HG03108 (cell line): ENCODE measurements around the gene OSBPL1A.
"Not testable (repeated sequence)": the region's sequence is repeated elsewhere in the genome, so short reads cannot be mapped to it uniquely, and the experiment has no call there.

Experiments
- ATAC-seq: cut with Tn5 transposase; IDR thresholded peaks from one replicate; pipeline ENCODE4 v1.9.1; 2021; ENCODE audit warnings: moderate library complexity; ENCODE audit not compliant: unreplicated experiment

Gene OSBPL1A

DNA sequence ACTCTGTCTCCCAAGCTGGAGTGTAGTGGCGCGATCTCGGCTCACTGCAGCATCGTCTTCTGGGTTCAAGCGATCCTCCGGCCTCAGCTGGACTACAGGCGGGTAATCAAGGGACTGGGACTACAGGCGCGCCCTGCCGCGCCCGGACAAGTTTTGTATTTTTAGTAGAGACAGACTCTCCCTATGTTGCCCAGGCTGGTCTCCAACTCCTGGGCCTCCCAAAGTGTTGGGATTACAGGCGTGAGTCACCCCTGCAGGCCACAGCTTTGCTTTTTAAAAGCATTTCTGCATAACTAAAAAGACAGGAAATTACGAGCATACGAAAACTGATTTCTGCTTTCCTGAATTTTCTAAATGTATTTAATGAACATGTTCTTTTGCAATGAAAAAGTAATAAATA, 916 bp upstream of the OSBPL1A start:
- ATAC-seq, result no peak

DNA sequence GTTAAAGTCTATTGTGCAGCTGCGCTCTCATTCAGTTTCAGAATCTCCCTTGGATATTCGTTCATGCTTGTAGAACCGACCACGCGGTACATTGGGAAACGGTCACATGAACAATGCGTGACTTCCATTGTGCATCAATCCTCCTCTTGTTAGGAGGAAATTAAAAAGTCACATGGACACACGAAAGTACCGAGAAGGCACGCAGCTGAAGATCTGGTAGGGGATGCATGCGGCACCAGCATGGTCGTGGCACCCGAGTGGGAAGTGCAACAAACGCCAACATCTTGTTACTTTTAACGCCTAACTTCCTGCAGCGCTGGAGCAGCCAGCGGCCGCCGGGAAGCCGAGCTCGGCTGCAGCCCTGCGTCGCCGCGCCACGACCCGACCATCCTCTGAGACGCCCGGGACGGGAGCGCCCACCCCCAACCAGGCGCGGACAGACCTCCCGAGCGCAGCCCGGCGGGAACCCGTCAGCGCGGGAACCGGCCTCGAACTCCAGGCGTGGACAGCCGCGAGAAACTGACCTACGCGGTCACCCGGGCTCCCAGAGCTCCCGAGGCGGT, 412 bp downstream of the OSBPL1A start:
- ATAC-seq, result no peak

DNA sequence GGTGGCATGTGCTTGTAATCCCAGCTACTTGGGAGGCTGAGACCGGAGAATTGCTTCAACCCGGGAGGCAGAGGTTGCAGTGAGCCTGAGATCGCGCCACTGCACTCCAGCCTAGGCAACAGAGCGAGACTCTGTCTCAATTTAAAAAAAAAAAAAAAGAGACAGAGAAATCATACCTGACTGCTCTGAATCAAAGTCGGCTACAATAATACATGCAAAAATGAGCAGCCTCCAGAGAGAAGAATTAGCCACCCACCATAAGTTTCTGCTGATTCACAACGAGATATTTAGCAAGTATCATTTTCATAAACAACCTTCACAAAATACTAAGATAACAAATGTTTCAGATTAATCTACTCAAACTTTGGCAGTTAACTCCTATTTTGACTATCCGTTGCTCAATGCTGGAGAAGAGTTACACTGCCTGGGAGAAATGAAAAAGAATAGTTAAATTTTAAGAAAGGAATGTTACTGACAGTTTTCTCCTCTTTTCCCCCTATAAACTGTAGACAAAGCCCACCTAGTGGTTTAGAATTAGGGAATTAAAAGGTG, 1.5 kb downstream of the OSBPL1A start:
- ATAC-seq, result no peak

DNA sequence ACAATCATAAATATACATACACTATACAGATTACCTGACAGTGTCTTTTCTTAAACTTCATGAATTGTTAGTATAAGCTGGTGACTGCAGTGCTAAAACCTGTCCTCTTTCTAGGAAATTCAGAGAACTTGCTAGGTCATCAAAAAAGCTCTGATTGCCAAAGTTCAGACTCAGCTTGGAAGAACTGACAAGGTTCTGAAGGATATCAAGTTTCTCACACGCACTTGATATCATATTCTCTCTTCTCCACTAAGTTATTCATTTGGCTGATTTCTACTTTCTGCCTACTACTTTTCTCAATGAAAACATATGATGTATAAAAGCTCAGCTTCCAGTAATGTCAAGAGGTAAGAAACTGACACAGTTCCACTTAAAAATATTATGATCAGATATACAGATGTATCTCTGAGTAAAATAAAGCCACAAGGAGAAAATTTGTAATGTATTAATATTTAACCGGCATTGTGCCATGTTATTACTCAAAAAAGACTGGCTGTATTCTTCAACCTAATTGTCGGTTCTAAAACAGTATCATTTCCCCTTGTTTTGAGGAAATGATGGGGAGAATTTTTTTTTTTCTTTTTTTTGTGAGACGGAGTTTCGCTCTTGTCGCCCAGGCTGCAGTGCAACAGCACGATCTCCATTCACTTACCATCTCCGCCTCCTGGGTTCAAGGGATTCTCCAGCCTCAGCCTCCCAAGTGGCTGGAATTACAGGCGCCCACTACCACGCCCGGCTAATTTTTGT, 2.4 kb downstream of the OSBPL1A start:
- ATAC-seq, result no peak

DNA sequence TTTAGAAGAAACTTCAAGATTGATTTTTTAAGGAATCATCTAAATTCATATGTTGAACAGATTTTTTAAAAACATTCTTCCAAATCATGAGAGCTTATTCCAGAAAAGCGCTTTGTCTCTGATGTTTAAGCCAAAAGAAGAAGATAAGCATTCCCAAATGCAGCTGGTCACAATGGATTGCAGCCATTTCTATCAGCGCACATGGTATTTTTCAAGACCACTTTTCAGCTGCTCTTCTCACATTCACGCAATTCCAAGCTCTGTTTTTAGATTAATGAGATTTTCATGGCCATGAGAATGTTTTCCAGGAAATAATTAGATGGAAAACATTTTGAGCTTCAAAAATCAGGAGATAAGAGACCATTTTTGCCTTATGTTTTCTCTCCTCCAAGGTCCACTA, 8.7 kb downstream of the OSBPL1A start:
- ATAC-seq, result no peak

DNA sequence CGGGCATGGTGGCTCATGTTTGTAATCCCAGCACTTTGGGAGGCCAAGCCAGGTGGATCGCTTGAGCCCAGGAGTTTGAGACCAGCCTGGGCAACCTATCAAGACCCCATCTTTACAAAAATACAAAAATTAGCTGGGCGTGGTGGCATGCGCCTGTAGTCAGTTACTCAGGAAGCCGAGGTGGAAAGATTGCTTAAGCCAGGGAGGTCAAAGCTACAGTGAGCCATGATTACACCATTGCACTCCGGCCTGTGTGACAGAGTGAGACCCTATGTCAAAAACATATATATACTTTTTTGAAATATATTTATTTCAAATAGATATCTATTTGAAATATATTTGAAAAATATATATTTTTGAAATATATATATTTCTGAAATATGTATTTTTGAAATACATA, 10.9 kb downstream of the OSBPL1A start:
- no peak for ATAC-seq

DNA sequence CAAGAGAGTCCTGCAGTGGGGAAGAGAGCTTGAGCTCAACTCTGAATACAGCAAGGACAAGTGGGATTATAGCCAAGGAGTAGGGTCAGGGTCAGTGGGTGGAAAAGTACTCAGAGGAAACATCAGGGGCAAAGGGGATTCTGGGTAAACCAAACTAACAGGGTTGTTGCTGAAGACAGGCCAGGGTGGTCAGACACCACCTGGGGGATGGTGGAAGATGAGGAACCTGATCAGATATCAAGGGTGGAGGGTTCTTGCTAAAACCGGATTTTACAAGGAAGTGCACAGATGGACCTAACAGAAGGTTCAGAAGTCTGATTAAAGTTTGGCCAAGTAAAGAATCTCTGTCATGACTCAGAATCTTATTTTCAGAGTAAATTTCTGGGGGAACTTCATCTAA, 16.5 kb downstream of the OSBPL1A start:
- ATAC-seq, result no peak

DNA sequence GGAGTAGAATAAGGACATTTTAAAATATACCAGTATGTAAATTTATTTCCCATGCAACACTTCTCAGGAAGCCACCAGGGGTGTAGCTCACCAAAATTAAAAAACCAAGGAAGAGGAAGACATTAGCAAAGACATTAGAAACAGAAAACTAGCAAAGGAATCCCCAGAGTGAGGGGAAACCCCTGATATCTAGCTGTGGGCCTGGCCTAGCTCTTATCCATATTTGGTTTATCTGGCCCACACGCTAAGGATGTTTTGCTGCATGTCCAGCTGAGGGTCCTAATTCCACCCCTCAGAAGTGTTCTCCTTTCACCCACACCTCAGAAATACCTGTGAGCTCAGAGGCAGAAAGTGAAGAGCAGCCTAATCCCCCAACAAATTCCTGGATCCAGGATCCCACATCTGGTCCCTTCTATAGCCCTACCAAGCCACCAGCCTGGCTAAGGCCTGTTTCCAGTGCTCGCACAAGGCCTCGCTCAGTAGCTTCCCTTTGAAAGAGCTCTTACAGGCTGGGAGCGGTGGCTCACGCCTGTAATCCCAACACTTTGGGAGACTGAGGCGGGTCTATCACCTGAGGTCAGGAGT, 17.4 kb downstream of the OSBPL1A start:
- ATAC-seq, result no peak

DNA sequence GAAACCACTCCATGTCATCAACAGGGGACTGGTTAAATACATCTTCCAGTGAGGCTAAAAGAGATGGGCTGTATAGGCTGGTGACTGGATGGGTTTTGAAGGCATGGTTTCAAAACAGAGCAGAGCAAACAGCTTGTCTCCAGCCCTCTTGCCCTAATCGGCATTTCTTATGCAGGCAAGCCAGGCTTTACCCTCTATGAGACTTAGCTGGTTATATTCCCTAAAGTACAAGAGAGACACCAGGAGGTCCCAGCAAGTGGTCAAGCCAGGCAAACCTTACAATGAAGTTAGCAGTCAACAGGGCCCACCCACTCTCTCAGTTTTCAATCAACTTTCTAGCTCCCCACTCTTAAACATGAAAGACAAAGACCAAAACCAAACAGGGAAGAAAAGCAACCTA, 19.0 kb downstream of the OSBPL1A start:
- ATAC-seq, result no peak

DNA sequence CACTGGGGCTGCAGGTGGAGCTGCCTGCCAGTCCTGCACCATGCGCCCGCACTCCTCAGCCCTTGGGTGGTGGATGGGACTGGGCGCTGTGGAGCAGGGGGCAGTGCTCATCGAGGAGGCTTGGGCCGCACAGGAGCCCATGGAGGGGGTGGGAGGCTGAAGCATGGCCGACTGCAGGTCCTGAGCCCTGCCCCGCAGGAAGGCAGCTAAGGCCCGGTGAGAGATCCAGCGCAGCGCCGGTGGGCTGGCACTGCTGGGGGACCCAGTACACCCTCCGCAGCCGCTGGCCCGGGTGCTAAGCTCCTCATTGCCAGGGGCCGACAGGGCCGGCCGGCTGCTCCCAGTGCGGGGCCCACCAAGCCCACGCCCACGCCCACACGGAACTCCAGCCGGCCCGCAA, 21.1 kb downstream of the OSBPL1A start:
- not testable (repeated sequence) for ATAC-seq

DNA sequence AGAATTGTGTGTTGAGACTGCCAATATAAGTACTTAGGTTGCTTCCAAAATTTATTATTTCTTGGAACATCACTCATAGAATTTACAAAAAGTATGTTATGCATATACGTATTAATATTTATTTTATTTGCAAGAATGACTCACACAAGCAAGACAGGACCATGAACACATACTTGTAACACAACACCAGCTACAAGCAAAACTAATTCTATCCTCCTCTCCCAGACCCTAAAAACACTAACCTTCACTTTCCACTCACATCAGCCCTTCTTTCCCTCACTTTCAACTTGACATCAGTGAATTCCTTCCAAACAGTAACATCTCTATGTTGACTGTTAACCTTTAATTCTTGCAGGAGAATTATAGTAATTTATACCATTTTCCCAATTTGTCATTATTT, 24.3 kb downstream of the OSBPL1A start:
- ATAC-seq, result no peak

DNA sequence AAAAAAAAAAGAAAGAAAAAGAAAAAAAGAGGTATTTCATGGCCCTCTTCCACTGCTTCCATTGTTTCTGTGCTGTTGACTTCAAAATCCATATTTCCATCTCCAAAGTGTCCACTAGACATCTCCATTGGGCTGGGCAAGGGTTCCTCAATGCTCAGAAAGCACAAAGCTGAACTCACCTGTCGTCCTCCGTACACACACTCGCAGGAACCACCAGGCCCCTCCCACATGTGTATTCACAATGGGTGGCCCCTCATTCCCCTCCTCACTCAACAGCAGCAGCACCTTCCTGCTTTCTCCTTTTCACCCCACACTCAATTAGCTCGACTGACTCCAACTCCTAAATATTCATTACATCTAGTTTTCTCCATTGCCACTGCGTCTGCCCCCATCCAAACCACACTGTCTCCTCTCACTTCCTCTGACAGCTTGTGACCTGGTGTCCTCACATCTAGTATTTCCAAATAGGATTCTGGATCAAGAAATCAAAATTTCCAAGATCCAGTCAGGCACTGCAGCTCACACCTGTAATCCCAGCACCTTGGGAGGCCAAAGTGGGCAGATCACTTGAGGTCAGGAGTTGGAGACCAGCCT, 25.2 kb downstream of the OSBPL1A start:
- no peak for ATAC-seq

DNA sequence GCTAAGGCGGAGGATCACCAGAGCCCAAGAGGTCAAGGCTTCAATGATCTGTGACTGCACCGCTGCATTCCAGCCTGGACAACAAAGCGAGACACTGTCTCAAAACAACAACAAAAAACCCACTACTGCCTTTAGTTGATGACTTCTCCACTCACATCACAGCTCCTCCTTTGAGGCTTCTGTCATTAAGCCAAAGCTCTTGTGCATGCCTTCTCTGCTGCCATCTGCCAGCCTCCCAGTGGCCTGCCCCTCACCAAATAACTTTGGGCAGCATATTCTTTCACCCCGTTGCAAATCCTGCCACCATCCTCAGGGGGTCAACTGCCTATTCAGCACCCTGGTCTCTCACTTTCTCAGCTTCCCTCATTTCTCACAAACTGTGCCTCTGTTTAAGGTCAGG, 27.5 kb downstream of the OSBPL1A start:
- ATAC-seq, result no peak

DNA sequence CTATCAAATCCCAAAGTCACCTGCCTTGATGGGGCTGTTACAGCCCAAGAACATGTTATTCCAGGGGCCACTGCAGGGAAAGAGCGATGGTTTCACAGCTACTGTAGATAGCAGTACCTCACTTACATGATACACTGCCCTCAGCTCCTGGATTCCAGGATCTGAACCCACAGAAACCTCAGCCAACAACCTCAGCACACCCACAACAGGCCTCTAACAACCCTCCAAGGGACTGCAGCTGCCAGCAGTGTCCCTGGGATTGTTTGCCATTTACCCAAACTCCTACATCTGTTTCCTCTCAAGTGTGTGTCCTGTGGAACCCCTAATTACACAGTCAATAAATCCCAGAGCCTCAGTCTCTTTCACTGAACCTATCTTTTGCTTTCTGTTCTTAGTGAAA, 28.2 kb downstream of the OSBPL1A start:
- ATAC-seq, result no peak

DNA sequence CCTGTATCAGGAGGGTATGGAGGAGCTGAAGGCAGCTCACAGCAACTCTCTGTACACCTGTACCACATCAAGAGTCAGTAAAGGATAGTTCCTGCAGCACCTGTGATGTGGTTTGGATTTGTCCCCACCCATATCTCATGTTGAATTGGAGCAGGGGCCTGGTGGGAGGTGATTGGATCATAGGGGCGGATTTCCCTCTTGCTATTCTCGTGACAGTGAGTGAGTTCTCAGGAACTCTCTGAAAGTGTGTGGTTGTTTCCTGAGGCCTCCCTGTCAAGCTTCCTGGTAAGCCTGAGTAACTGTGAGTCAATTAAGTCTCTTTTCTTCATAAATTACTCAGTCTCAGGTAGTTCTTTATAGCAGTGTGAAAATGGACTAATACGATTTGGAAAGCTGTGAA, 28.9 kb downstream of the OSBPL1A start:
- ATAC-seq, result no peak

DNA sequence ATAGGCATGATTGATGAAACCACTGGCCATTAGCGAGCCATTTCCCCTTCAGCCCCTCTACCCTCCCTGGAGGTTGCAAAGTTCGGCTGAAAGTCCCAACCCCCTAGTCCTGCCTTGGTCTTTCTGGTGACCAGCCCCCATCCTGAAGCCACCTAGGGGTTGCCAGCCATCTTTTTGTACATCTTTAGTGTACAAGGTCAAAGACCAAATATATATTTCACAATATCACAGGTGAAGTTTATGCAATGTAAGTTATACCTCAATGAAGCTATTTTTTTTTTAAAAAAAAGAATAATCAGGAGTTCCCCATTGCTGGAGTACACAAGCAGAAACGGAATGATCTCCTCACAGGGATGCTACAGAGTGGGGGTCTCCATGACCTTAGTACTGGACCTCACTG, 31.3 kb downstream of the OSBPL1A start:
- ATAC-seq, result no peak

DNA sequence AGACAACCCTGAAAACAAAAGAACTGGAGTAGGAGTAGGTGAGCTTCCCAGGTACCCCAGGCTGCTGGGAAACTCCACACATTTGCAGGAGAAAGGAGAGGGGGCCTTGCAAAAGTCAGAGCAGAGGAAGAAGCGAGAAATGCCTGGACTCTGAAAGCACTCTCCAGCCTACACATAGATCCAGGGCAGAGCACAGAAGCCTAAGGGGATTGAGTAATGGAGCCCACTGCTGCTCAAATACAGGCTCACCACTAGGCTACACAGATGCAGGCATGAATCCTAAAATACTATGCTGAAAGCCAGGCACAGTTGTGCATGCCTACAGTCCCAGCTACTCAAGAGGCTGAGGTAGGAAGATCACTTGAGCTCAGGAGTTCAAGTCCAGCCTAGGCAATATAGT, 33.4 kb downstream of the OSBPL1A start:
- ATAC-seq, result no peak

DNA sequence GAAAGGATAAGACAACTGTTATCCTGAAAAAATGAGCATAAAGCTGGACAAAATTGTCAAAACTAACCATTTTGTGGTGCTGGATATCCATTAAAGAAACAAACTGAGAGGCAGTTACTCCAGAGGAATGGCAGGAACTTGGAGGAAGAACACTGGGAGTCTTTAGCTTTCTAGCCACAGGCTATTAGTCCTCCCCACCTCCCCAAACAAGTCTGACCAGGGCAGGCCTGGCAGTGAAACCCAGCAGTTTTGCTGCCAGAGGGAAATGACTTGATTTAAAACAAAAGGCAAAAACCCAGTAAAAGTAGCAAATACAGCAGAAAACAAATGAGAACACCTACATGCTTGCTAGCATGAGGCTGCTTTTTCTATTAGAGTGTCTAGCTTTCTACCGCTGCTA, 34.9 kb downstream of the OSBPL1A start:
- no peak for ATAC-seq

DNA sequence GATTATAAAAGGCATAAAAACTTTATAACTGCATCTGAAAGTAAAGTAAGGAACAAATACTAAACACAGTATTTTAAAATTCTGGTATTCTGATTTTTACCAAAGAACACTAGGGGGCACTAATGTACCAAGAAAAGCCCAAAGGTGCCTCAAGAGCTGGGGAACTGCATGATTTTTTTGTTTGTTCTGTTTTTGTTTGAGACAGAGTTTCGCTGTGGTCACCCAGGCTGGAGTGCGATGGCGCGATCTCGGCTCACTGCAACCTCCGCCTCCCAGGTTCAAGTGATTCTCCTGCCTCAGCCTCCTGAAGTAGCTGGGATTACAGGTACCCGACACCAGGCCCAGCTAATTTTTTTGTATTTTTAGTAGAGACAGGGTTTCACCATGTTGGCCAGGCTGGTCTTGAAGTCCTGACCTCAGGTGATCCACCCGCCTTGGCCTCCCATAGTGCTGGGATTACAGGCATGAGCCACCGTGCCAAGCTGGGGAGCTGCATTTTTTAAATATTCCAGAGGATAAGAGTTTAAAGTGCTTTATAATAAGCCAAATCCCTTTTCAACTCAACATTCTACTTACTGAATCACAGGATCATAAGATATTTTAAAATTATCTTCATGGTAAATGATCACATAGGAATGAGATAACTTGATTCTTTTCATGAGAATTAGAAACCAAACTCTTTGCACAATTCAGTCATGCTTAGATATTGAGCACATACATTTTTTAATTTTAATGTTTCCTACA, 37.7 kb downstream of the OSBPL1A start:
- ATAC-seq, result not testable (repeated sequence)

DNA sequence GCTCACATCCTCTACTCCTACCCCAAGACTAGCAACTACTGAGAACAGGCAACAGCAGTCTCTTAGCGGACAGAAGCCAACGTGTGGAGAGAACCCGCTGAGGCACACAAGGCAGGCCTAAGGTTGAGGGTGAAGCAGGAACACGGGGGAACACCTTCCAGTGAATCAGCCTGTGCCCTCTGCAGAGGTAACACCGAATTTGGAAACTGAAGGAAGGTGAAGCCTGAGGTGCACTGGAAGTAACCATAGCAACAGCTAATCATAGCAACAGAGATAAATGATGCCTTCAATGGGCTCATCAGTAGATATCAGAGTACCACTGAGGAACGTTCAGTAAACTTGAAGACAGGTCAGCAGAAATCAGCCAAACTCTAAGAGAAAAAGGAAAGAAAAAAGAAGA, 43.3 kb downstream of the OSBPL1A start:
- ATAC-seq, result no peak

DNA sequence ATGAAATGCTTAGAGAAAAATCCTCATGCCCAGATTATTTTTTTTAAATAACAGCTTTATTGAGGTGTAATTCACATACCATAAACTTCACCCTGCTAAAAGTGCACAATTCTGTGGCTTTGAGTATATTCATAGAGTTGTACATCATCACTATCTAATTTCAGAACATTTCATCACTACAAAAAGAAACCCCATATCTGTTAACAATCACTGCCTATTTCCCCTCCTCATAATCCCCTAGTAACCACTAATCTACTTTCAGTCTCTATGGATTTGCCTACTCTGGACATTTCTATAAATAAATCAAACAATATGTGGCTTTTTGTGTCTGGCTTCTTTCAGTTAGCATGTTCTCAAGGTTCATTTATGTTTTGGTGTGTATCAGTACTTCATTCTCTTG, 51.4 kb downstream of the OSBPL1A start:
- ATAC-seq, result no peak
